Right ventricle myocardium superior (tissue), 1 donor: ENCODE data around the gene STX5. TPM values are rescaled to one million over a fixed set of nuclear protein-coding genes. Genes with fewer than 3 reads are reported as not detected.
"Not testable (repeated sequence)": the region's sequence is repeated elsewhere in the genome, so short reads cannot be mapped to it uniquely, and the experiment has no call there.

Experiments used
- ATAC-seq: fragments of 200-7000 bp; cut with Tn5 transposase; one replicate; pipeline ENCODE4 v1.9.1; 2020; ENCODE audit warnings: mild to moderate bottlenecking; ENCODE audit not compliant: poor library complexity
- DNase-seq: peaks from one replicate; pipeline ENCODE4 v3.0.0-alpha.2; 2020
- intact Hi-C: fragments of 100-400 bp; cut with DNase I; formaldehyde crosslinking; loops from one replicate; pipeline ENCODE4 v1.11.2; 2022
- total RNA-seq: library from RNA; stranded (reverse); fragmentation: NEBNext Ultra II Directional; extraction: Animal tissue kit (Norgen Biotek cat#: 25700); gene quantifications from one replicate; pipeline ENCODE4 v1.2.1, GENCODE V29; 2021
- donor health status: DM: no; HTN: yes; CAD: no; lungs with severe emphysema.

Gene STX5
- total RNA-seq, 1 donor from 2014 or later, result 15.7 TPM

DNA sequence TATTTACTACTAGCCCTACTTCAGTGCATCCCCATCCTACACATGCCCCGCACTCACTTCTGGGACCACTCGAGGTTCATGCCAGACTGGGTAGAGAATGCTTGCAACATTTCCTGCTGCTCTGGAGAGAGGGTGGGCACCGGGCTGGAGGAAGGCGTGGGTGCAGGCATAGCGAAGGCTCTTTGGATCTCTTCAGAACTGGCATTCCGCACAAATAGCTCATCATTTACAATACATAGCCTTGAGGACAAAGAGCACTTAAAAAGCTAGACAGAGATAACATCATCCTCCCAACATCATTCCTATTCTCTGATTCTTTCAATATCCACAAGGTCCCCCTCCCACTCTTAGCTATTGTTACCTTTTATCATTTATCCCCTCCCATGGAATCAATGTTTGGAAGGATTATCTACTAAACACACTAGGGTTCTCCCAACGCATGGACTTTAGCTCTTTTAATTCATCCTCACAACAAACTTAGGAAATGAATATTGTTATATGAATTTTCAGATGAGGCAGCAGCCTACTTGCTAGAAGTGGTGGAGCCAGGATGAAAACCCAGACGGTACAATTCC lies 37.6 kb downstream of the STX5 start:
- DNase-seq (peak; percentile 4), ATAC-seq (no peak)
- intact Hi-C loops, result loop anchor here (2.0 kb wide), 1 partner anchor 37 kb away; no protein-coding TSS in a partner anchor

- peak; percentile 72 for DNase-seq
- peak; percentile 47 for ATAC-seq
- intact Hi-C loops, result no loop called here
Measured at GRCh38 chr11:62792202-62792575, 39.7 kb downstream of the STX5 start.

DNA sequence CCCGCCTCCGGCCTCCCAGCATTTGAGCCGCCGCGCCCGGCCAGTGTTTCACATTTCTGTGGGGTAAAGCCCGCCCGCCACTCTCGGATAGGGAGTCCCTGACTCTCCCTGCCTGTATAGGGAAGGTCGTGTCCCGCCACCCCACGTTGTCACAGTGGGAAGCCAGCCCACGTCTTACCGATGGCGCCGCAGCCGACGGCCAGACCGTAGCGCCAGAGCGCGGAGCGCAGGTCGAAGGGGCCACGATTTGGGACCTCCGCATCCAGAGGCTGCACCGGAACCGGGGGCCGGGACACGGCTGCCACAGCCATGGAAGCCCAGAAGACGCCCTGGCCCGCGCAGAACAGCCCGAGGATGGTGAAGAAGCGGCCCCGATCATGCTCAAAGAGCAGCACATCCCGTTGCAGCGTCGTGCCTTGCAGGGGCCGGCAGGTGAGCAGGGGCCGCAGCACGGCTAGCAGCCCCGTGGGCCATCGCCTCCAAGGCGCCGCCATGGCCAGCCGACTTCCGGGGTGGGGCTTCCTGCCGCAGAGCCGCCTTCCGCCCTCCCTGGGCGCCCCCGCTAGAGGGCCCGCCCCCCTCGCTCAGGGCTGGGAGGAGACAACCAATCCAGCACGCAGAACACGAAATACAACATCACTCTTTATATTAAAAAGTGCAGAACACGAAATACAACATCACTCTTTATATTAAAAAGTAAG lies 40.2 kb downstream of the STX5 start, which contains the start of gene TMEM223:
TSS of gene TMEM223 (minus strand) at position 506 of the 701 bp plus-strand sequence. CDS start at position 494, 12 bp downstream.
- intact Hi-C loops, result no loop called here
- DNase-seq (peak; percentile 94), ATAC-seq (peak; percentile 89)

GRCh38 chr11:62789576-62789975 lies 42.3 kb downstream of the STX5 start:
- intact Hi-C loops, result no loop called here
- ATAC-seq (no peak), DNase-seq (no peak)

DNA sequence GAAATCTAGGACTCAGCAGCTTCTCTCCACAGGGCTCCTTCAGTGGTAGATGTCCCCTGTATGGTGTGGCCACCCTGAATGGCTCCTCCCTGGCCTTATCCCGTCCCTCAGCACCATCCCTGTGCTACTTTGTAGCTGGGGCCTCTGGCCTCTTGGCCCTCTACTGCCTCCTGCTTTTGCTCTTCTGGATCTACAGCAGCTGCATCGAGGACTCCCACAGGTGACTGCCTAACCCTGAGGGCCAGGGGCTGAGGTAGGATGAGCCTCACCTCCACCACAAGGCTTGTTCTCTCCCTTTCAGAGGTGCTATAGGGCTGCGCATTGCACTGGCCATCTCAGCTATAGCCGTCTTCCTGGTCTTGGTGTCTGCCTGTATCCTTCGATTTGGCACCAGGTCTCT lies 42.9 kb downstream of the STX5 start:
- ATAC-seq (no peak), DNase-seq (no peak)
- intact Hi-C loops, result no loop called here

DNA sequence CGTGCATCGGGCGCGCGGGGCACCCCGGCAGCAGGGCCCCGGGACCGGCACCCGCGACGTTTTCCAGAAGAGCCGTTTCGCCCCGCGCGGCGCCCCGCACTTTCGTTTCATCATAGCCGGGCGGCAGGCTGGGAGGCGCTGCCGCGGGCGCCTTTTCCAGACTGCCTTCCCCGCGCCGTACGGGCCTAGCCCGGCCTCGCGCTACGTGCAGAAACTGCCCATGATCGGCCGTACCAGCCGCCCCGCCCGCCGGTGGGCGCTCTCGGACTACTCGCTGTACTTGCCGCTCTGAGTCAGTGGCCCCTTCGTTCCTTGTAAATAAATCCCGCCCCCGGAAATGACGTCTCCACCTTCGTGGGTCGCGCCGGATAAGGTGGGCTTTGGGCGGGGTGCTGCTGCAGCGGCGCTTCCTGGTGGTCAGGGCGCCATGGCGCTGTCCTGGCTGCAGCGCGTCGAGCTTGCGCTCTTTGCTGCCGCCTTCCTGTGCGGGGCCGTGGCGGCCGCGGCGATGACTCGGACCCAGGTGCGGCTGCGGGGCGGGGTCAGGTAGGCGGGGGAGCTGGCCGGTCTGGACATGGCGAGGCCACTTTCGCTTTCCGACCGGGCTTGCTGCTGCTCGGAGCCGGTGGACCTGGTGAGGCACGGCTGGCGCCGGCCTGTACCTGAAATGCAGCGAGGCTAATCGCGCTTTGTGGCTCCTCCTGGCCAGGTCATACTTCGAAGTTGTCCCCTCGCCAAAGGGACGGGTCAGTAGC lies 44.7 kb downstream of the STX5 start, which contains the start of gene TMEM179B:
TSS of gene TMEM179B (plus strand) at position 398 of the 755 bp plus-strand sequence. CDS start at position 428, 30 bp downstream.
- peak; percentile 98 for DNase-seq
- intact Hi-C loops, result no loop called here
- peak; percentile 87 for ATAC-seq

- intact Hi-C loops, result loop anchor here (1.0 kb wide), 1 partner anchor 76 kb away; no protein-coding TSS in a partner anchor
- ATAC-seq, result peak; percentile 88
- peak; percentile 93 for DNase-seq
Measured at GRCh38 chr11:62786318-62787004, 45.4 kb downstream of the STX5 start.

- ATAC-seq (no peak), DNase-seq (no peak)
- intact Hi-C loops, result no loop called here
Measured at GRCh38 chr11:62782753-62783152, 49.1 kb downstream of the STX5 start.

DNA sequence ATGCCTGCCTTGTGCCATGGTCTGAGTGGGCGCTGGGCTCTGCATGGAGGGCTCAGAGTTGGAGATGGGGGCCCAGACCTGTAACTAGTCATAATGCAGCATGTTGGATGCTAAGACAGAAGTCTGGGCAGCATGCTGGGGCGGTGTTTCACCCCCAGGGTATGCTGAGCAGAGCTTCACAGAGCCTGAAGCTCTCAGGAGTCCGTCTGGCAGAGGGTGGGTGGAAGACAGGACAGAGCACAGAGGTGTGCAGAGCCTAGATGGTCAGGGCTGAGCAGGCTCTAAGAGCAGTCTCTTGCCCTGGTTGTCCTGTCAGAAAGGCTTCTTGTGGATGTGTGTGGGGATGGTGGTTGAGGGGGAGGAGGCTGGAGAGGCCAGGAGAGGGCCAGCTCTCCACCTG lies 53.4 kb downstream of the STX5 start:
- no peak for DNase-seq
- intact Hi-C loops, result no loop called here
- ATAC-seq, result no peak

- ATAC-seq (no peak), DNase-seq (no peak)
- intact Hi-C loops, result no loop called here
Measured at GRCh38 chr11:62777389-62777788, 54.5 kb downstream of the STX5 start.

GRCh38 chr11:62775646-62776045 lies 56.2 kb downstream of the STX5 start:
- ATAC-seq, result no peak
- no peak for DNase-seq
- intact Hi-C loops, result no loop called here

DNA sequence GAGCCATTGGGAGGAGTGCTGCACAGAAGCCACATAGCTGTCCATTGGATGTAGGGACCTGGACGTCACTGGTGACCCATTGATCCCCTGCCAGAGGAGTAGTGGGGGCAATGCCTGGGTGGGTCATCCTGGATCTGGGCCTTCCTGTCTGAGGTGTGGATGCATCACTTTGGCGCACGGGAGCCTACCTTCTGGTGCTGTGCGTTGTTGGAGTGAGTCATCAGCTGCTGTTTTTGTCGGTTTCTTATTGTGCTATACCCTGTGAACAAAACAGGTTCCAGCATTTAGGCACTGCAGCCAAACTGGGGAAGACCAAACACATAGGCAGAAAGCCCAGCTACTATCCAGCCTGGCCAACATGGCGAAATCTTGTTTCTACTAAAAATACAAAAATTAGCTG lies 57.4 kb downstream of the STX5 start:
- ATAC-seq (no peak), DNase-seq (no peak)
- intact Hi-C loops, result no loop called here

DNA sequence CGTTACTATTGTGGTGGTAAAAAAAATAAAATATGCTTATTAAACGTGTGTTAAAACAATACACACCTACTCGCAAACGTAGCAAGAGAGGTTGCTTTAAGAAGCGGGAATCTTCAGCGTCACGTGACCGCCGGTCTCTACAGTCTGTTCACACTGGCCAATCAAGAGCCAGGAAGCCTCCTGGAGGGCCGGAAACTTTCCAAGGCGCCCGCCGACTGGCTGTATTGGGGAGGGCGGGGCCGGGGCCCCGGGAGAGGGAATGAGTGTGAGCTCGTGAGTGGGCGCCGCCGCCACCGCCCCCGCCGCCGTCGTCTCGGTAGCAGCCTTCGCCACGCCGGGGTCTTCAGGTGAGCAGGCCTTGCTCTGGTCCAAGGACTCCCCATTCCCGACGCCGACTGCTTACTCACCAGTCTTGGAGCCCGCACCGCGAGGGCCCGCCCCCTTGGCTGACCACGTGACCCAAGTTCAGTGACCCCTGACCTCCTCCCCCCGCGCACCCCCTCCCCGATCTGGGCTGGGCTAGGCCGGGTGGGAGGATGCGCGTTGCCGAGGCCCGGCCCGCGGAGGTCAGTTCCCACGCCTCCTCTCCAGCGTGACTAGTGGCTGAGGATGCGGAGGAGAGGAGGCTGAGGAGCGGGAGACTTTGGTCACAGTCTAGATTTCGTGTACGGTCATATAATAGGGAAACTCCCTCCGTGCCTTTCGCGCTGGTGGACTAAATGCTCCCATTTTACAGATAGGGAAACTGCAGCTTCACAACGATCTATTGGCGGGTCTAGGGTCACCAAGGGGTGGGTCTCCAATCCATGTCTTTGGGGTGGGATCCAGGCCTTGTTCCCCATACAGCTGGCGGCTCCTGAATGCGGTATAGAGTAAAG lies 60.5 kb downstream of the STX5 start, which contains the start of gene TAF6L:
TSS of gene TAF6L (plus strand) at position 253 of the 878 bp plus-strand sequence. CDS start 4,388 bp downstream, outside the sequence.
- intact Hi-C loops, result no loop called here
- peak; percentile 99 for DNase-seq
- ATAC-seq, result peak; percentile 98

- no peak for DNase-seq
- intact Hi-C loops, result no loop called here
Measured at GRCh38 chr11:62770778-62771143, 61.1 kb downstream of the STX5 start.

GRCh38 chr11:62760867-62761227 lies 71.0 kb downstream of the STX5 start:
- DNase-seq, result peak; percentile 41
- intact Hi-C loops, ATAC-seq: not testable (repeated sequence)

More at GRCh38 chr11:62770778-62771143, 61.1 kb downstream of the STX5 start:
- peak; percentile 22 for ATAC-seq

GRCh38 chr11:62757846-62758788 lies 73.7 kb downstream of the STX5 start:
- intact Hi-C loops, result no loop called here
- DNase-seq (no peak), ATAC-seq (no peak)
